Measurements from ENCODE around the gene TBX10. TPM values are rescaled to one million over a fixed set of nuclear protein-coding genes. Genes with fewer than 3 reads are reported as not detected.

The TBX10 gene
- total and polyA plus RNA-seq, 7 experiments from 2014 or later: not detected

- Histone ChIP-seq H3K4me3 (ENCODE audit: low read length) (no peak overlapping the region), H3K4me1 (ENCODE audit: control insufficient read depth in 2 of 2, insufficient read depth in 2 of 2, low read length in 2 of 2) (peaks cover 8 to 9% of the 10 kb centered on the region in 2 donors), H3K27me3 (ENCODE audit: control insufficient read depth in 2 of 2, insufficient read depth in 2 of 2, low read length in 2 of 2) (no peaks in the 10 kb centered on the region), H3K36me3 (ENCODE audit: control insufficient read depth in 2 of 3, insufficient read depth in 3 of 3, low read length in 3 of 3) (no peaks in the 10 kb centered on the region), H3K27ac (ENCODE audit: low read depth, low read length) (no peak overlapping the region), H3K9me3 (ENCODE audit: control insufficient read depth in 2 of 3, low read length in 3 of 3) (no peaks in the 10 kb centered on the region)
- ATAC-seq (no peak), DNase-seq (peak in 1 of 9 donors; percentile 10)
- peak overlapping the region; percentile 84 to 94 (median 89) for H3K4me3 Mint-ChIP-seq
- no peaks in the 10 kb centered on the region for H3K36me3 Mint-ChIP-seq
- peak overlapping the region in 6 of 9 donors; percentile 36 to 91 (median 88) for H3K27ac Mint-ChIP-seq
- no peaks in the 10 kb centered on the region for H3K27me3 Mint-ChIP-seq
- H3K4me1 Mint-ChIP-seq: peaks cover 4 to 12% (median 7%) of the 10 kb centered on the region in 7 donors
- ChIA-PET POLR2A (interaction anchor here (0.7 to 0.9 kb wide), 2 partner anchors 17 to 22 kb away, joined by 3 to 6 read pairs; no protein-coding TSS in a partner anchor), CTCF (interaction anchor here (0.6 to 2.5 kb wide), 7 partner anchors 17 to 231 kb away, joined by 3 to 9 read pairs (median 5); partner anchors contain the start of gene ACY3)
- no peaks in the 10 kb centered on the region for H3K9me3 Mint-ChIP-seq
- intact Hi-C loops (cut with micrococcal nuclease): loop anchor here in 1 of 2 donors (5.0 kb wide), 1 partner anchor 229 kb away; the partner anchor contains the start of genes PPP1CA and TBC1D10C
Measured at GRCh38 chr11:67631411-67631810, 8.2 kb downstream of the TBX10 start.

DNA sequence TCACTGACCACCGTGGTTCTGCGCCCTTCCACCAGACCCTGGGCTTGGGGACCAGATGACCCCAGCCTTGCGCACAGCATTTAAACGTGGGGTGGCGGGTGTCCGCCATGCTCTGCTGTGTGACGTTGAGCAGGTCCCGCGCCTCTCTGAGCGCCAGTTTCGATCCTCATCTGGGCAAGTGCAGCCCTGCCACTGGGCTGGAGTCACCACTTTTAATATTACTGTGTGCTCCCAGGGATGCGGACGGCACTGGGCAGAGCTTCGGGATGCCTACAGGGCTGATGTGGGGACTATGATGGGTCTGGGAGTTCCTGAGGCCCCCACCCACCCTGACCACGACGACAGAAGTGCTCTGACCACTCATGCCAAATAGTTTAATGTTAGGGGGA is 8.6 kb downstream of the TBX10 start:
- intact Hi-C loops (cut with micrococcal nuclease): loop anchor here (1.0 to 5.0 kb wide), 10 partner anchors 9 to 278 kb away; partner anchors contain the start of genes NDUFV1 (in 2 of the 2), ACY3 (in 1 of the 2), AIP (in 1 of the 2) and CDK2AP2 (in 1 of the 2)

DNA sequence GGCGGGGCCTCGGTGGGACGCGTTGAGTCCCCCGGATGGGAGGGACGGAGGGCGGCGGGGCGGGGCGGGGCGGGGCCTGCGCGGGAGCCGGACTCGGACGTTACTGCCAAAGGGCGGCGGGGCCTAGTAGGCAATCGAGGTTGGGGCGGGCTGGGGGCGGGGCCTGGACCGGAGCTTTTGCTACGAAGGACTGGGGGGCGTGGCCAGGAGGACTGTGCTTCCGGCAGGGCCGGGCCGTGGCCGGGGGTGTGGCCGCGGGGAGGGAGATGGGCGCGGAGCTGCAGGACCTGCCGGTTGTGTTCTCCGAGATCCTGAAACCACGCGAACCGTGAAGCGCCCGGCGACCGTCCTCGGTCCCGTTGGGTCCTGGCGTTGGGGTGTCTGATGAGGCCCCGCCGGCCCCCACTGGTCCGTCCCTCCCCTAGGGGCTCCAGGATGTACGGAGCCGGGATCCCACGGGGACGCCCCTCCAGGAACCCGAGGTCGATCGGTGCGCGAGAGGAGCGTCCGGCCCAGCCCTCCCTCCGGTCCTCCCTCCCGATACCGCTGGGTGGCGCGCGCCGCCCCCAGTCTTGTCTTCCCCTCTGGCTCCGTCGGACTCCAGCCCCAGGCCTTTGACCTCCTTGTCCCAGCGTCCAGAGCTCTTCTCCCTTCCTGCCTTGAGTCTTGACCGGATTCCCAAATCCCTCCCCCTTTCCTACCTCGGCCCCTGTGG is 9.2 kb downstream of the TBX10 start:
- no peaks in the 10 kb centered on the region for H3K36me3 Mint-ChIP-seq
- H3K9me3 ChIP-seq (ENCODE audit: control insufficient read depth in 2 of 3, low read length in 3 of 3): no peaks in the 10 kb centered on the region
- DNase-seq (peak in 8 of 9 donors; percentile 40 to 97 (median 86)), ATAC-seq (peak; percentile 87)
- H3K27me3 ChIP-seq (ENCODE audit: control insufficient read depth in 2 of 2, insufficient read depth in 2 of 2, low read length in 2 of 2): no peaks in the 10 kb centered on the region
- H3K4me1 Mint-ChIP-seq: peaks cover 5 to 15% (median 7%) of the 10 kb centered on the region in 7 donors
- intact Hi-C loops (cut with micrococcal nuclease): loop anchor here (1.0 to 5.0 kb wide), 10 partner anchors 10 to 277 kb away; partner anchors contain the start of genes NDUFV1 (in 2 of the 2), ACY3 (in 1 of the 2), AIP (in 1 of the 2) and CDK2AP2 (in 1 of the 2)
- ChIA-PET CTCF (interaction anchor here (0.6 to 2.5 kb wide), 13 partner anchors 16 to 502 kb away, joined by 3 to 9 read pairs (median 5); partner anchors contain the start of gene ACY3), POLR2A (interaction anchor here (0.6 to 3.0 kb wide), 14 partner anchors 8 to 1014 kb away, joined by 3 to 27 read pairs (median 4); partner anchors contain the start of genes ACY3, GSTP1, KDM2A and POLD4)
- H3K4me3 ChIP-seq (ENCODE audit: low read length): peak overlapping the region; percentile 84
- H3K9me3 Mint-ChIP-seq: no peaks in the 10 kb centered on the region
- H3K4me3 Mint-ChIP-seq: peak overlapping the region; percentile 84 to 94 (median 89)
- peak overlapping the region; percentile 85 for H3K27ac ChIP-seq (ENCODE audit: low read depth, low read length)
- H3K27ac Mint-ChIP-seq: peak overlapping the region; percentile 74 to 96 (median 89)
- no peaks in the 10 kb centered on the region for H3K36me3 ChIP-seq (ENCODE audit: control insufficient read depth in 2 of 3, insufficient read depth in 3 of 3, low read length in 3 of 3)
- H3K4me1 ChIP-seq (ENCODE audit: control insufficient read depth in 2 of 2, insufficient read depth in 2 of 2, low read length in 2 of 2): peaks cover 8 to 9% of the 10 kb centered on the region in 2 donors
- H3K27me3 Mint-ChIP-seq: no peaks in the 10 kb centered on the region

More for the DNA sequence above, 8.6 kb downstream of the TBX10 start:
- ChIA-PET CTCF (interaction anchor here (0.6 to 2.5 kb wide), 9 partner anchors 17 to 231 kb away, joined by 3 to 9 read pairs (median 5); partner anchors contain the start of gene ACY3), POLR2A (interaction anchor here (1.0 to 2.4 kb wide), 6 partner anchors 12 to 277 kb away, joined by 3 to 13 read pairs (median 6); partner anchors contain the start of genes ACY3, GSTP1 and POLD4)
- Histone ChIP-seq H3K4me1 (ENCODE audit: control insufficient read depth in 2 of 2, insufficient read depth in 2 of 2, low read length in 2 of 2) (peaks cover 8 to 9% of the 10 kb centered on the region in 2 donors), H3K27me3 (ENCODE audit: control insufficient read depth in 2 of 2, insufficient read depth in 2 of 2, low read length in 2 of 2) (no peaks in the 10 kb centered on the region), H3K9me3 (ENCODE audit: control insufficient read depth in 2 of 3, low read length in 3 of 3) (no peaks in the 10 kb centered on the region), H3K4me3 (ENCODE audit: low read length) (peak overlapping the region; percentile 84), H3K27ac (ENCODE audit: low read depth, low read length) (peak overlapping the region; percentile 85), H3K36me3 (ENCODE audit: control insufficient read depth in 2 of 3, insufficient read depth in 3 of 3, low read length in 3 of 3) (no peaks in the 10 kb centered on the region)
- DNase-seq (no peak), ATAC-seq (no peak)
- no peaks in the 10 kb centered on the region for H3K36me3 Mint-ChIP-seq
- H3K4me3 Mint-ChIP-seq: peak overlapping the region; percentile 84 to 94 (median 89)
- peaks cover 4 to 12% (median 7%) of the 10 kb centered on the region in 7 donors for H3K4me1 Mint-ChIP-seq
- H3K9me3 Mint-ChIP-seq: no peaks in the 10 kb centered on the region
- H3K27me3 Mint-ChIP-seq: no peaks in the 10 kb centered on the region
- peak overlapping the region; percentile 74 to 96 (median 89) for H3K27ac Mint-ChIP-seq

GRCh38 chr11:67629386-67630227 is 10.0 kb downstream of the TBX10 start, which contains the start of gene NUDT8:
NUDT8 (minus strand) TSS chr11:67629937; CDS start chr11:67629911, 26 bp downstream.
- intact Hi-C loops (cut with micrococcal nuclease): loop anchor here (1.0 to 5.0 kb wide), 12 partner anchors 11 to 276 kb away; partner anchors contain the start of genes CDK2AP2 (in 2 of the 2), NDUFV1 (in 2 of the 2), ACY3 (in 1 of the 2) and AIP (in 1 of the 2)
- no peaks in the 10 kb centered on the region for H3K36me3 Mint-ChIP-seq
- ATAC-seq: peak; percentile 69

GRCh38 chr11:67628710-67629385 is 10.7 kb downstream of the TBX10 start:
- ATAC-seq: no peak
- Mint-ChIP-seq H3K27ac (peak overlapping the region in 2 of 9 donors; percentile 69 to 91), H3K4me1 (peaks cover 5 to 18% (median 10%) of the 10 kb centered on the region in 7 donors), H3K9me3 (no peaks in the 10 kb centered on the region), H3K4me3 (peak overlapping the region in 9 of 10 donors; percentile 26 to 94 (median 87)), H3K36me3 (no peaks in the 10 kb centered on the region), H3K27me3 (no peaks in the 10 kb centered on the region)
- ChIA-PET POLR2A (interaction anchor here (0.8 to 3.0 kb wide), 9 partner anchors 10 to 1012 kb away, joined by 3 to 27 read pairs (median 4); partner anchors contain the start of genes ACY3, GSTP1 and RBM14), CTCF (interaction anchor here (0.5 to 2.4 kb wide), 13 partner anchors 11 to 1114 kb away, joined by 3 to 13 read pairs (median 4); partner anchors contain the start of gene ACY3)
- Histone ChIP-seq H3K27ac (ENCODE audit: low read depth, low read length) (no peak overlapping the region), H3K36me3 (ENCODE audit: control insufficient read depth in 2 of 3, insufficient read depth in 3 of 3, low read length in 3 of 3) (no peaks in the 10 kb centered on the region), H3K27me3 (ENCODE audit: control insufficient read depth in 2 of 2, insufficient read depth in 2 of 2, low read length in 2 of 2) (no peaks in the 10 kb centered on the region), H3K9me3 (ENCODE audit: control insufficient read depth in 2 of 3, low read length in 3 of 3) (no peaks in the 10 kb centered on the region), H3K4me1 (ENCODE audit: control insufficient read depth in 2 of 2, insufficient read depth in 2 of 2, low read length in 2 of 2) (peaks cover 8 to 9% of the 10 kb centered on the region in 2 donors), H3K4me3 (ENCODE audit: low read length) (no peak overlapping the region)
- no peak for DNase-seq
- intact Hi-C loops (cut with micrococcal nuclease): loop anchor here (1.0 to 5.0 kb wide), 3 partner anchors 30 to 121 kb away; partner anchors contain the start of gene CDK2AP2 (in 1 of the 2)

More at GRCh38 chr11:67629386-67630227, 10.0 kb downstream of the TBX10 start, which contains the start of gene NUDT8:
- peak within 1 kb of the TSS; percentile 74 to 96 (median 89) for H3K27ac Mint-ChIP-seq
- peak; percentile 81 to 98 (median 87) for DNase-seq
- Histone ChIP-seq H3K36me3 (ENCODE audit: control insufficient read depth in 2 of 3, insufficient read depth in 3 of 3, low read length in 3 of 3) (no peaks in the 10 kb centered on the region), H3K4me1 (ENCODE audit: control insufficient read depth in 2 of 2, insufficient read depth in 2 of 2, low read length in 2 of 2) (peaks cover 8 to 9% of the 10 kb centered on the region in 2 donors), H3K4me3 (ENCODE audit: low read length) (peak within 1 kb of the TSS; percentile 84), H3K9me3 (ENCODE audit: control insufficient read depth in 2 of 3, low read length in 3 of 3) (no peaks in the 10 kb centered on the region), H3K27ac (ENCODE audit: low read depth, low read length) (peak within 1 kb of the TSS; percentile 85), H3K27me3 (ENCODE audit: control insufficient read depth in 2 of 2, insufficient read depth in 2 of 2, low read length in 2 of 2) (no peaks in the 10 kb centered on the region)
- H3K27me3 Mint-ChIP-seq: no peaks in the 10 kb centered on the region
- peaks cover 5 to 18% (median 10%) of the 10 kb centered on the region in 7 donors for H3K4me1 Mint-ChIP-seq
- ChIA-PET CTCF (interaction anchor here (0.6 to 2.4 kb wide), 15 partner anchors 12 to 1310 kb away, joined by 3 to 13 read pairs (median 4); partner anchors contain the start of gene ACY3), POLR2A (interaction anchor here (0.6 to 3.0 kb wide), 17 partner anchors 9 to 1013 kb away, joined by 3 to 27 read pairs (median 3); partner anchors contain the start of genes ACY3, GSTP1, KDM2A and POLD4)
- peak within 1 kb of the TSS; percentile 84 to 94 (median 89) for H3K4me3 Mint-ChIP-seq
- H3K9me3 Mint-ChIP-seq: no peaks in the 10 kb centered on the region
